Measurements from ENCODE around the gene PFN3. TPM values are rescaled to one million over a fixed set of nuclear protein-coding genes. Genes with fewer than 3 reads are reported as not detected.

Gene PFN3
- total and polyA plus RNA-seq, 2 experiments from 2014 or later: not detected

- Histone ChIP-seq H3K9me3 (ENCODE audit: low read depth) (no peaks in the 10 kb centered on the region), H3K4me3 (no peak overlapping the region), H3K4me1 (ENCODE audit: low read depth) (peaks cover 19% of the 10 kb centered on the region), H3K27me3 (no peaks in the 10 kb centered on the region), H3K36me3 (no peaks in the 10 kb centered on the region), H3K27ac (no peak overlapping the region)
- DNase-seq (ENCODE audit: low read depth in 1 of 2, low spot score in 1 of 2): no peak
- TF ChIP-seq, protein P1, sequence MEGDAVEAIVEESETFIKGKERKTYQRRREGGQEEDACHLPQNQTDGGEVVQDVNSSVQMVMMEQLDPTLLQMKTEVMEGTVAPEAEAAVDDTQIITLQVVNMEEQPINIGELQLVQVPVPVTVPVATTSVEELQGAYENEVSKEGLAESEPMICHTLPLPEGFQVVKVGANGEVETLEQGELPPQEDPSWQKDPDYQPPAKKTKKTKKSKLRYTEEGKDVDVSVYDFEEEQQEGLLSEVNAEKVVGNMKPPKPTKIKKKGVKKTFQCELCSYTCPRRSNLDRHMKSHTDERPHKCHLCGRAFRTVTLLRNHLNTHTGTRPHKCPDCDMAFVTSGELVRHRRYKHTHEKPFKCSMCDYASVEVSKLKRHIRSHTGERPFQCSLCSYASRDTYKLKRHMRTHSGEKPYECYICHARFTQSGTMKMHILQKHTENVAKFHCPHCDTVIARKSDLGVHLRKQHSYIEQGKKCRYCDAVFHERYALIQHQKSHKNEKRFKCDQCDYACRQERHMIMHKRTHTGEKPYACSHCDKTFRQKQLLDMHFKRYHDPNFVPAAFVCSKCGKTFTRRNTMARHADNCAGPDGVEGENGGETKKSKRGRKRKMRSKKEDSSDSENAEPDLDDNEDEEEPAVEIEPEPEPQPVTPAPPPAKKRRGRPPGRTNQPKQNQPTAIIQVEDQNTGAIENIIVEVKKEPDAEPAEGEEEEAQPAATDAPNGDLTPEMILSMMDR (IDR thresholded peaks at IDR 0.05; ENCODE audit: low read depth, low read length): no peak
Observed at GRCh38 chr5:177355868-177356168, 44.6 kb downstream of the PFN3 start.

DNA sequence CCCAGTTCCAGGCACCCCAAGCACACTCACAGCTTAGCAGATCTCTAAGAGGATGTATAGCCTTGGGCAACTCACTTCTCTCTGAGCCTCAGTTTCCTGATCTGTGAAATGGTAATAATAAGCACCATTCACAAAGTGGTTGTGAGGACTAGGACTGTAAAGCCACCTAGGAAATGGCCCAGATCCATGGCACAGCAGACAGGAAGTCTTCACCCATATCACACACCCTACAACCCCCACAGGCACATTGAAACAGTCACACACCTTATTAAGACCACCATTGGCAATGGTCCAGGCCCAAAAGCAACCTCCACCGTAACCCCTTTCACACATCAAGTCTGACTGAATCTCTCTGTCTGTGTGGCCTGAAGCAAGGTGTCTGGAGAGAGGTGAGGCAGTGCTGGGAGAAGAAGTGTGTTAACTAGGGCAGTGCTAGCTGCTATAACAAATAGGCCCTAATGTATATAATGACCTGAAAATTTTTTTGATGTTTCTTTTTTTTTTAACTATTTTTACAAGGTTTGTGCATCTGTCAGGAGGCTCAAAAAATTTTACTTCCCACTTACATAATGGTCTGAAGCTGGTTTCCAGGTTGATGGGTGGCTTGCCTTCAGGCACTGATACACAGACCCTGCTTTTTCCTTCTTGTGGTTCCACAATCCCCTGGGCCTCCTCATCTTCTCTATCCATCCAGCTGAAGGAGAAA lies 45.1 kb downstream of the PFN3 start:
- TF ChIP-seq, protein P1 (IDR thresholded peaks at IDR 0.05; ENCODE audit: low read depth, low read length): no peak
- Histone ChIP-seq H3K4me1 (ENCODE audit: low read depth) (peaks cover 23% of the 10 kb centered on the region), H3K27me3 (no peaks in the 10 kb centered on the region), H3K9me3 (ENCODE audit: low read depth) (no peaks in the 10 kb centered on the region), H3K4me3 (no peak overlapping the region), H3K27ac (no peak overlapping the region), H3K36me3 (no peaks in the 10 kb centered on the region)
- DNase-seq (ENCODE audit: low read depth in 1 of 2, low spot score in 1 of 2): no peak

- no peaks in the 10 kb centered on the region for H3K27me3 ChIP-seq
- no peak overlapping the region for H3K4me3 ChIP-seq
- no peak overlapping the region for H3K27ac ChIP-seq
- TF ChIP-seq, protein P1 (IDR thresholded peaks at IDR 0.05; ENCODE audit: low read depth, low read length): no peak
- peaks cover 21% of the 10 kb centered on the region for H3K4me1 ChIP-seq (ENCODE audit: low read depth)
- H3K36me3 ChIP-seq: no peaks in the 10 kb centered on the region
- no peak for DNase-seq (ENCODE audit: low read depth in 1 of 2, low spot score in 1 of 2)
- H3K9me3 ChIP-seq (ENCODE audit: low read depth): no peaks in the 10 kb centered on the region
Observed at GRCh38 chr5:177354711-177355110, 45.8 kb downstream of the PFN3 start.

GRCh38 chr5:177354256-177354655 lies 46.2 kb downstream of the PFN3 start:
- Histone ChIP-seq H3K27me3 (no peaks in the 10 kb centered on the region), H3K4me1 (ENCODE audit: low read depth) (peaks cover 17% of the 10 kb centered on the region), H3K27ac (no peak overlapping the region), H3K36me3 (no peaks in the 10 kb centered on the region), H3K4me3 (no peak overlapping the region), H3K9me3 (ENCODE audit: low read depth) (no peaks in the 10 kb centered on the region)
- no peak for DNase-seq (ENCODE audit: low read depth in 1 of 2, low spot score in 1 of 2)
- TF ChIP-seq, protein P1 (IDR thresholded peaks at IDR 0.05; ENCODE audit: low read depth, low read length): no peak

DNA sequence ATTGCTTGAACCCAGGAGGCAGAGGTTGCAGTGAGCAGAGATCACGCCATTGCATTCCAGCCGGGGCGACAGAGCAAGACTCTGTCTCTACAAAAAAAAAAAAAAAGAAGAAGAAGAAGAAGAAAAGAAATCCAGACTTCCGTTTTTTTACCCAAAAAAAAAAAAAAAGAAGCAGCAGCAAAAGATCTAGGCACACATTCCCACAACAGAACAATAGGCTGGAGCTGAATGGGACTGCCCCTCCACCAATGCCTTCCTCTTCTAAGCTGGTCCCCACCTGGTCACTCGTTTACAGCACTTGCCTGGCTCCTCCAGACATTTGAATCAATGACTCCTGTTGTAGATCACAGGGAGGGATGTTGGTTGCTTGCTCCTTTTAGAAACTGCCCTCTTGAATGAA lies 47.4 kb downstream of the PFN3 start:
- DNase-seq (ENCODE audit: low read depth in 1 of 2, low spot score in 1 of 2): no peak
- Histone ChIP-seq H3K27ac (no peak overlapping the region), H3K4me3 (no peak overlapping the region), H3K4me1 (ENCODE audit: low read depth) (peaks cover 7% of the 10 kb centered on the region), H3K27me3 (no peaks in the 10 kb centered on the region), H3K36me3 (no peaks in the 10 kb centered on the region), H3K9me3 (ENCODE audit: low read depth) (no peaks in the 10 kb centered on the region)
- TF ChIP-seq, protein P1 (IDR thresholded peaks at IDR 0.05; ENCODE audit: low read depth, low read length): no peak

All from cardiac muscle cell (in vitro differentiated cells and primary cell).